OCI-LY1 (cell line): ENCODE results near the gene THAP8.

ENCODE experiments used
- H2AFZ ChIP-seq: fragments of 200-600 bp; sonication (generic), shearing (Covaris generic); 2 replicates; pipeline ENCODE4 v1.6.0; 2014; ENCODE audit warnings: antibody characterized with exemption, mild to moderate bottlenecking, low read length
- H3F3A ChIP-seq: fragments of 200-600 bp; sonication (generic), shearing (Covaris generic); 2 replicates; pipeline ENCODE4 v1.6.0; 2014; ENCODE audit warnings: mild to moderate bottlenecking, antibody characterized with exemption, low read length, moderate library complexity; ENCODE audit not compliant: insufficient read depth
- H3K27ac ChIP-seq: fragments of 200-600 bp; sonication (generic); 2 replicates; pipeline ENCODE4 v1.5.1; 2014; ENCODE audit warnings: low read length, mixed run types, mild to moderate bottlenecking, low read depth; ENCODE audit not compliant: poor library complexity, severe bottlenecking
- H3K27me3 ChIP-seq: fragments of 200-600 bp; sonication (generic); 2 replicates; pipeline ENCODE4 v1.6.0; 2014; ENCODE audit warnings: antibody characterized with exemption, mild to moderate bottlenecking, low read length, moderate library complexity; ENCODE audit not compliant: insufficient read depth
- H3K36me3 ChIP-seq: fragments of 200-600 bp; sonication (generic); 2 replicates; pipeline ENCODE4 v1.6.1; 2014; ENCODE audit warnings: mild to moderate bottlenecking, antibody characterized with exemption, low read length, moderate library complexity, mixed read lengths; ENCODE audit not compliant: insufficient read depth
- H3K4me1 ChIP-seq: fragments of 200-600 bp; sonication (generic); 2 replicates; pipeline ENCODE4 v1.5.1; 2014; ENCODE audit warnings: mild to moderate bottlenecking, low read length, moderate library complexity; ENCODE audit not compliant: insufficient read depth, severe bottlenecking
- H3K4me2 ChIP-seq: fragments of 200-600 bp; sonication (generic), shearing (Covaris generic); 2 replicates; pipeline ENCODE4 v1.6.1; 2014; ENCODE audit warnings: low read length
- H3K4me3 ChIP-seq: fragments of 200-600 bp; sonication (generic); 2 replicates; pipeline ENCODE4 v1.5.1; 2014; ENCODE audit warnings: low read length, low read depth, mild to moderate bottlenecking, mixed read lengths; ENCODE audit not compliant: poor library complexity, severe bottlenecking
- H3K79me2 ChIP-seq: fragments of 200-600 bp; shearing (Covaris generic); 2 replicates; pipeline ENCODE4 v1.6.1; 2016; ENCODE audit warnings: mixed run types, low read length, mixed read lengths; ENCODE audit not compliant: insufficient read depth
- H3K9ac ChIP-seq: fragments of 200-600 bp; sonication (generic), shearing (Covaris generic); 2 replicates; pipeline ENCODE4 v1.6.1; 2014; ENCODE audit warnings: mild to moderate bottlenecking, low read length, mixed read lengths
- H3K9me2 ChIP-seq: fragments of 200-600 bp; sonication (generic), shearing (Covaris generic); 2 replicates; pipeline ENCODE4 v1.6.1; 2014; ENCODE audit warnings: low read depth, mild to moderate bottlenecking, low read length, mixed read lengths
- H3K9me3 ChIP-seq: fragments of 200-600 bp; shearing (Covaris generic); 2 replicates; pipeline ENCODE4 v1.6.1; 2014; ENCODE audit warnings: low read length, mixed read lengths
- H4K20me1 ChIP-seq: fragments of 200-600 bp; sonication (generic), shearing (Covaris generic); 2 replicates; pipeline ENCODE4 v1.6.0; 2016; ENCODE audit warnings: mild to moderate bottlenecking, low read length; ENCODE audit not compliant: insufficient read depth
- CTCF ChIP-seq: fragments of 200-600 bp; sonication (generic), shearing (Covaris generic); IDR thresholded peaks from 2 replicates; pipeline ENCODE4 v1.5.1; 2017; ENCODE audit warnings: mild to moderate bottlenecking, antibody characterized with exemption, low read length, moderate library complexity, mixed read lengths
- EZH2 ChIP-seq: fragments of 200-600 bp; sonication (generic), shearing (Covaris generic); IDR thresholded peaks from 2 replicates; pipeline ENCODE4 v1.8.0; 2017; ENCODE audit warnings: borderline replicate concordance, mixed run types, mild to moderate bottlenecking, antibody characterized with exemption, low read length, moderate library complexity, mixed read lengths

Gene THAP8

GRCh38 chr19:36025541-36025940 is 28.5 kb downstream of the THAP8 start:
- no peak overlapping the region for H3K27ac ChIP-seq
- no peaks in the 10 kb centered on the region for H3K9me3 ChIP-seq

GRCh38 chr19:36023432-36023831 is 30.7 kb downstream of the THAP8 start:
- Histone ChIP-seq H3K27me3 (no peaks in the 10 kb centered on the region), H3K4me2 (no peak overlapping the region), H4K20me1 (no peaks in the 10 kb centered on the region), H3K36me3 (peaks cover 16% of the 10 kb centered on the region), H3K27ac (no peak overlapping the region), H3K9ac (no peak overlapping the region), H3K4me1 (no peaks in the 10 kb centered on the region), H2AFZ (no peak overlapping the region), H3K9me3 (no peaks in the 10 kb centered on the region), H3K4me3 (no peak overlapping the region), H3K9me2 (no peaks in the 10 kb centered on the region), H3K79me2 (no peaks in the 10 kb centered on the region), H3F3A (no peaks in the 10 kb centered on the region)
- TF ChIP-seq EZH2 = no peak
- no peak for TF ChIP-seq CTCF

More at GRCh38 chr19:36025541-36025940, 28.5 kb downstream of the THAP8 start:
- Histone ChIP-seq H3K4me3 (no peak overlapping the region), H3F3A (no peaks in the 10 kb centered on the region), H2AFZ (no peak overlapping the region), H3K36me3 (peaks cover 16% of the 10 kb centered on the region), H3K79me2 (no peaks in the 10 kb centered on the region), H3K9ac (no peak overlapping the region), H3K4me1 (no peaks in the 10 kb centered on the region), H4K20me1 (no peaks in the 10 kb centered on the region), H3K27me3 (no peaks in the 10 kb centered on the region), H3K4me2 (no peak overlapping the region), H3K9me2 (no peaks in the 10 kb centered on the region)
- no peak for TF ChIP-seq EZH2

- TF ChIP-seq EZH2 (no peak), CTCF (no peak)
- H3F3A ChIP-seq = no peaks in the 10 kb centered on the region
- peaks cover 11% of the 10 kb centered on the region for H3K4me1 ChIP-seq
- H3K79me2 ChIP-seq = no peaks in the 10 kb centered on the region
- no peaks in the 10 kb centered on the region for H3K9me3 ChIP-seq
- H3K4me2 ChIP-seq = no peak overlapping the region
- H3K4me3 ChIP-seq = no peak overlapping the region
- no peak overlapping the region for H3K27ac ChIP-seq
- H3K9me2 ChIP-seq = no peaks in the 10 kb centered on the region
- peaks cover 7% of the 10 kb centered on the region for H3K36me3 ChIP-seq
- no peak overlapping the region for H3K9ac ChIP-seq
- no peak overlapping the region for H2AFZ ChIP-seq
- no peaks in the 10 kb centered on the region for H4K20me1 ChIP-seq
- H3K27me3 ChIP-seq = no peaks in the 10 kb centered on the region
Measured at GRCh38 chr19:36019061-36019670, 34.9 kb downstream of the THAP8 start.
